Measurements from ENCODE around the gene FAM216A.

DNA sequence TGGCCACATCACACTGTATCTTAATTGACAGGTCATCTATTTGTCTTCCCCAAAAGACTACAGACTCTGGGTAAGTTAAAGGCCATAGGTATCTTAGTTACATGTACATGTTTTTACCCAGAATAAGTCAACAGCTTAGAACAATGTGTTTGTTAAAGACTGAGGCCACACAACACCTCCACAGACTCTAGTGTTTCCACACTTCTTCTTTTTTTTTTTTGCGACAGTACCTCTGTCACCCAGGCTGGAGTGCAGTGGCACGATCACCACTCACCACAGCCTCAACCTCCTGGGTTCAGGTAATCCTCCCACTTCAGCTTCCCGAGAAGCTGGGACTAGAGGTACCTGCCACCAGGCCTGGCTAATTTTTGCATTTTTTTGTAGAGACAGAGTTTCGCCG, 1.9 kb upstream of the FAM216A start:
- TF ChIP-seq RAD21 (conservative IDR thresholded peaks at IDR 0.05) (no peak), EZH2 (IDR thresholded peaks at IDR 0.05; ENCODE audit: borderline replicate concordance, insufficient read depth, low read length, poor library complexity, severe bottlenecking) (no peak)
- TF ChIP-seq, protein P1, sequence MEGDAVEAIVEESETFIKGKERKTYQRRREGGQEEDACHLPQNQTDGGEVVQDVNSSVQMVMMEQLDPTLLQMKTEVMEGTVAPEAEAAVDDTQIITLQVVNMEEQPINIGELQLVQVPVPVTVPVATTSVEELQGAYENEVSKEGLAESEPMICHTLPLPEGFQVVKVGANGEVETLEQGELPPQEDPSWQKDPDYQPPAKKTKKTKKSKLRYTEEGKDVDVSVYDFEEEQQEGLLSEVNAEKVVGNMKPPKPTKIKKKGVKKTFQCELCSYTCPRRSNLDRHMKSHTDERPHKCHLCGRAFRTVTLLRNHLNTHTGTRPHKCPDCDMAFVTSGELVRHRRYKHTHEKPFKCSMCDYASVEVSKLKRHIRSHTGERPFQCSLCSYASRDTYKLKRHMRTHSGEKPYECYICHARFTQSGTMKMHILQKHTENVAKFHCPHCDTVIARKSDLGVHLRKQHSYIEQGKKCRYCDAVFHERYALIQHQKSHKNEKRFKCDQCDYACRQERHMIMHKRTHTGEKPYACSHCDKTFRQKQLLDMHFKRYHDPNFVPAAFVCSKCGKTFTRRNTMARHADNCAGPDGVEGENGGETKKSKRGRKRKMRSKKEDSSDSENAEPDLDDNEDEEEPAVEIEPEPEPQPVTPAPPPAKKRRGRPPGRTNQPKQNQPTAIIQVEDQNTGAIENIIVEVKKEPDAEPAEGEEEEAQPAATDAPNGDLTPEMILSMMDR (IDR thresholded peaks at IDR 0.05; ENCODE audit: poor library complexity, severe bottlenecking): no peak
- TF ChIP-seq, protein P2, sequence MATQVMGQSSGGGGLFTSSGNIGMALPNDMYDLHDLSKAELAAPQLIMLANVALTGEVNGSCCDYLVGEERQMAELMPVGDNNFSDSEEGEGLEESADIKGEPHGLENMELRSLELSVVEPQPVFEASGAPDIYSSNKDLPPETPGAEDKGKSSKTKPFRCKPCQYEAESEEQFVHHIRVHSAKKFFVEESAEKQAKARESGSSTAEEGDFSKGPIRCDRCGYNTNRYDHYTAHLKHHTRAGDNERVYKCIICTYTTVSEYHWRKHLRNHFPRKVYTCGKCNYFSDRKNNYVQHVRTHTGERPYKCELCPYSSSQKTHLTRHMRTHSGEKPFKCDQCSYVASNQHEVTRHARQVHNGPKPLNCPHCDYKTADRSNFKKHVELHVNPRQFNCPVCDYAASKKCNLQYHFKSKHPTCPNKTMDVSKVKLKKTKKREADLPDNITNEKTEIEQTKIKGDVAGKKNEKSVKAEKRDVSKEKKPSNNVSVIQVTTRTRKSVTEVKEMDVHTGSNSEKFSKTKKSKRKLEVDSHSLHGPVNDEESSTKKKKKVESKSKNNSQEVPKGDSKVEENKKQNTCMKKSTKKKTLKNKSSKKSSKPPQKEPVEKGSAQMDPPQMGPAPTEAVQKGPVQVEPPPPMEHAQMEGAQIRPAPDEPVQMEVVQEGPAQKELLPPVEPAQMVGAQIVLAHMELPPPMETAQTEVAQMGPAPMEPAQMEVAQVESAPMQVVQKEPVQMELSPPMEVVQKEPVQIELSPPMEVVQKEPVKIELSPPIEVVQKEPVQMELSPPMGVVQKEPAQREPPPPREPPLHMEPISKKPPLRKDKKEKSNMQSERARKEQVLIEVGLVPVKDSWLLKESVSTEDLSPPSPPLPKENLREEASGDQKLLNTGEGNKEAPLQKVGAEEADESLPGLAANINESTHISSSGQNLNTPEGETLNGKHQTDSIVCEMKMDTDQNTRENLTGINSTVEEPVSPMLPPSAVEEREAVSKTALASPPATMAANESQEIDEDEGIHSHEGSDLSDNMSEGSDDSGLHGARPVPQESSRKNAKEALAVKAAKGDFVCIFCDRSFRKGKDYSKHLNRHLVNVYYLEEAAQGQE (IDR thresholded peaks at IDR 0.05; ENCODE audit: borderline replicate concordance): no peak

All from neural cell (in vitro differentiated cells).